OCI-LY7 (cell line): Measurements from ENCODE around the gene PSMC3.

Experiments used
- CTCF ChIP-seq: fragments of 200-600 bp; sonication (generic); conservative IDR thresholded peaks from 2 replicates; pipeline ENCODE4 v1.5.1; 2014; ENCODE audit warnings: mild to moderate bottlenecking, antibody characterized with exemption, low read length, moderate library complexity, mixed read lengths
- EZH2phosphoT487 ChIP-seq: fragments of 200-600 bp; sonication (generic); IDR thresholded peaks from 2 replicates; pipeline ENCODE4 v1.6.1; 2018; ENCODE audit warnings: low read depth, borderline replicate concordance, mild to moderate bottlenecking, mixed run types, antibody characterized with exemption, low read length, moderate library complexity, mixed read lengths

GRCh38 chr11:47442514-47442913 lies 16.3 kb upstream of the PSMC3 start:
- no peak for TF ChIP-seq EZH2phosphoT487
- no peak for TF ChIP-seq CTCF
